Measurements from ENCODE around the gene SLC4A5. TPM values are rescaled to one million over a fixed set of nuclear protein-coding genes. Genes with fewer than 3 reads are reported as not detected.

Gene SLC4A5
- total RNA-seq, 1 donor from 2014 or later = 2.3 TPM

DNA sequence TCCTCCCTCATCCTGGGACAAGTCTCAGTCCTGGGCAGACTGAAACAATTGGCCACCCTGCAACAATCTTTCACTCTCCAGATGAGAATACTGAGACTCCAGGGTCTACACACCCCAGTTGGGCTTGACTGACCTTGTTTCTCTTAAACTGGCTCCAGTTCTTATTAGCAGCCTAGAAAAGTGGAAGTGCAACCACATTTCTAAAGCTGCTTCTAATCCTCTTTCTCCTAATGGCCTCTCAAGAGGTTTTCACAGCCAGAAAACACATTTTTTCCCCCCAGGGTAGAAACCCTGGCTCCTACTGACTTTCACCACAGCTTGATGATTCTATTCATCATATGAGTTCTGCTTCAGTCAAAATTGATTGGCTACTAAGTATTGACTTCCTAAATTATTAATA is 45.8 kb downstream of the SLC4A5 start:
- intact Hi-C loops (cut with micrococcal nuclease) = no loop called here
- TF ChIP-seq, protein P1, sequence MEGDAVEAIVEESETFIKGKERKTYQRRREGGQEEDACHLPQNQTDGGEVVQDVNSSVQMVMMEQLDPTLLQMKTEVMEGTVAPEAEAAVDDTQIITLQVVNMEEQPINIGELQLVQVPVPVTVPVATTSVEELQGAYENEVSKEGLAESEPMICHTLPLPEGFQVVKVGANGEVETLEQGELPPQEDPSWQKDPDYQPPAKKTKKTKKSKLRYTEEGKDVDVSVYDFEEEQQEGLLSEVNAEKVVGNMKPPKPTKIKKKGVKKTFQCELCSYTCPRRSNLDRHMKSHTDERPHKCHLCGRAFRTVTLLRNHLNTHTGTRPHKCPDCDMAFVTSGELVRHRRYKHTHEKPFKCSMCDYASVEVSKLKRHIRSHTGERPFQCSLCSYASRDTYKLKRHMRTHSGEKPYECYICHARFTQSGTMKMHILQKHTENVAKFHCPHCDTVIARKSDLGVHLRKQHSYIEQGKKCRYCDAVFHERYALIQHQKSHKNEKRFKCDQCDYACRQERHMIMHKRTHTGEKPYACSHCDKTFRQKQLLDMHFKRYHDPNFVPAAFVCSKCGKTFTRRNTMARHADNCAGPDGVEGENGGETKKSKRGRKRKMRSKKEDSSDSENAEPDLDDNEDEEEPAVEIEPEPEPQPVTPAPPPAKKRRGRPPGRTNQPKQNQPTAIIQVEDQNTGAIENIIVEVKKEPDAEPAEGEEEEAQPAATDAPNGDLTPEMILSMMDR (IDR thresholded peaks at IDR 0.05; ENCODE audit: borderline replicate concordance) = no peak
- peaks cover 9% of the 10 kb centered on the region for H3K9me3 ChIP-seq (replicated peaks)

DNA sequence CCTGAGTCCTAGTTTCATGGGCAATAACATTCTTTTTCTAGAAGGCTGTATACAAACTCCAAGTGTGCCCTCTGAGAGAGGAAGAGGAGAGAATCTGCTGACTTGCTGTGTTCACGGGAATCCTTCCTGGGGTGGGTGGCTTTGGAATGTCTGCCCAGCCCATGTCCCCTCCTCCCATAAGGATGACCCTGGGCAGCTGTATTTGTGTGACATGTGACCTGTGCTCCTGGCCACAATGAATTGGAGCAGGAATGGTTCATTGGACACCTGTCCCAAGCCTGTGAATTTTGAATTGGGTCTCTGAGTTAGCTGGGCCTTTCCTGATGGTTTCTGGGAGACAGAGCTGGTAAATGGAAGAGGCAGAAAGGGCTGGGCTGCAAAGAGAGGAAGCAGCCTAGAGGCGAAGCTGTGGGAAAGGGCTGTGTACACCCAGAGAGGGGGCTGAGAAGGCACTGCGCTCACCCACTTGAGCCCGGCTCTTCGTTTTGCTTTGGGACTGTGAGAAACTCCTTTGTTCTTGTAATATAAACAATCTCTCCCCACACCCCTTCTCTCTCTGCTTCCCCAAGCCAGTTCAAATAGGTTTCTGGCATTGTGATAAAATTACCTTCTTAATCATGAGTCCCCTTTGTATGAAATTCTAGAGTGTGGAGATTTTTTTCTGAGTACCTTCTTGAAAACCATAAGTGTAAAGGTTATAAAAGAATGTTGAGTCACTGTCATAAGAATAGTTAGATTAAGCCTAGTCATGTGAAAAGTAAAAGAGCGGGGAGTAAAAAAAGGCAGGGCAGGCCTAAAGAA is 49.8 kb downstream of the SLC4A5 start:
- DNase-seq = no peak
- peaks cover 7% of the 10 kb centered on the region for H3K36me3 ChIP-seq
- H3K27me3 ChIP-seq (ENCODE audit: low read depth) = no peaks in the 10 kb centered on the region
- TF ChIP-seq, protein P1 (IDR thresholded peaks at IDR 0.05; ENCODE audit: borderline replicate concordance) = no peak
- intact Hi-C loops (cut with micrococcal nuclease) = no loop called here
- H3K9me3 ChIP-seq (replicated peaks) = peaks cover 6% of the 10 kb centered on the region
- H3K4me1 ChIP-seq = peaks cover 18% of the 10 kb centered on the region
- no peak overlapping the region for H3K4me3 ChIP-seq
- H3K27ac ChIP-seq (replicated peaks) = peak overlapping the region; percentile 16

More for the DNA sequence above, 45.8 kb downstream of the SLC4A5 start:
- DNase-seq = no peak
- H3K36me3 ChIP-seq = peaks cover 11% of the 10 kb centered on the region
- H3K4me1 ChIP-seq = peaks cover 9% of the 10 kb centered on the region
- no peak overlapping the region for H3K4me3 ChIP-seq
- H3K27me3 ChIP-seq (ENCODE audit: low read depth) = no peaks in the 10 kb centered on the region
- no peak overlapping the region for H3K27ac ChIP-seq (replicated peaks)

DNA sequence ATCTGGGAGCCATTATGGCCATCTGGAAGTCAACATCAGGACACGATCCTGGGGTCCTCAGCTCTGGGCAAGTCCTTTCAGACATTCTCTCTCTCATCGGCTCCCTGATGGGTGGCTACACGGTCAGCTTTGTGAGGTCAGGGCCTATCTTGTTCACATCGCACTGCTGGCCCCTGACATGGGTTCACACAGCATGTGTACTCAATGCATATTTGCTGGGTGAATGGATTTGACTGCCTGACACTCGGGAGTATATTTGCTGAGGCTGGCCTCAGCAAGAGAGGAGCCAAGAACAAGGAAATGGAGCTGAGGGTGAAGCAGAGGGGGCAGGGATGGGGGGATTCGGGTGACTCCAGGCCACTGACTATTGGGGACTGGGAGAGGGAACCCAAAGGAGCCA is 50.5 kb downstream of the SLC4A5 start:
- DNase-seq = no peak
- Histone ChIP-seq H3K27me3 (ENCODE audit: low read depth) (no peaks in the 10 kb centered on the region), H3K4me1 (peaks cover 18% of the 10 kb centered on the region), H3K27ac (replicated peaks) (no peak overlapping the region), H3K4me3 (no peak overlapping the region), H3K9me3 (replicated peaks) (peaks cover under 1% of the 10 kb centered on the region), H3K36me3 (peaks cover 3% of the 10 kb centered on the region)
- intact Hi-C loops (cut with micrococcal nuclease) = no loop called here
- TF ChIP-seq, protein P1 (IDR thresholded peaks at IDR 0.05; ENCODE audit: borderline replicate concordance) = no peak

DNA sequence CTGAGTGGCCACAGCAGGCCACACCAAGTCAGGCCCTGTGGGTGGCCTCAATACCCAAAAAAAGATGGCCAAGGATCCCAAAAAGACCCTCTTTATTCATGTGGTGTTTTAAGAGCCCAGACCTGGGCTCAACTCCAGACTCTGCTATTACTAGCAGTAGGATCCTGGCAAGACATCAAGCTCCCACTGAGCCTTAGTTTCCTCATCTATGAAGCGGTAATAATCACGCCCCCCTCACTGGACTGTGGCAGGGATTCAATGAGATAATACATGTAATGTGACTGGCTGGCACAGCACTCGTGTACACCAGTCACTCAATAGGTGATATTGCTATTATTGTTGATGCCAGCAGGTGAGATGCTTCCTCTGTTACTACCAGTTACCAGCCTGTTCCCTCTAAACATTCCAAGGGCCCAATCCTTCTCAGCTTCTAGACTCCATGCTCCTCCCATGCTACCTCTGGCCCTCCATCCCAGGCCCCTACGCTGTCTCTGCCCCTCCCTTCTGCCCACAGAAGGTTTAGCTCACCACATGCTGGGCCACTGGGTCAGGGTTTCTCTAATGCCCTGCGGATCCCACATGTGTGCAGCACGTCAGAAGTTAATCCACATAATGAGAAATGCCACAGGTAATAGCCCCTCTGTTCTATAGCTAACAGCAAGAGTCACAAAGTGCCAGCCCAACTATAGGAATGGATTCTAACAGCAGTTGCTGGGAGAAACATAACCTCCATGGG is 51.2 kb downstream of the SLC4A5 start:
- Histone ChIP-seq H3K36me3 (peaks cover 3% of the 10 kb centered on the region), H3K9me3 (replicated peaks) (no peaks in the 10 kb centered on the region), H3K4me1 (peaks cover 18% of the 10 kb centered on the region), H3K27me3 (ENCODE audit: low read depth) (no peaks in the 10 kb centered on the region), H3K4me3 (no peak overlapping the region), H3K27ac (replicated peaks) (no peak overlapping the region)
- intact Hi-C loops (cut with micrococcal nuclease) = no loop called here
- no peak for DNase-seq
- TF ChIP-seq, protein P1 (IDR thresholded peaks at IDR 0.05; ENCODE audit: borderline replicate concordance) = no peak

DNA sequence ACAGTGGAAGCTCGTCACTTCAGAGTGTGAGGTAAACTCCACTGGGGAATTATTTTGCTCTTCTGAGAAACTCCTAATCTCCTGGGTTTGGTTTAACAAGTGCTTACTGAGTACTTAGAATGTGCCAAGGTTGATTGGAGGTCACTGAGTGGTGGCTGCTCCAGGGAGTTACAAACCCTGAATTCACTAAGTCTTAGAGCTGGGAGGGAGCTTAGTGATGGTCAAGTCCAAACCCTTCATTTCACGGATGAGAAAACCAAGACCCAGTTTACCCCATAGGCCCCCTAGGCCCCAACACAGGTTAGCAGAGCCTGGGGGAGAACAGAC is 52.0 kb downstream of the SLC4A5 start:
- DNase-seq = no peak
- H3K4me3 ChIP-seq = no peak overlapping the region
- intact Hi-C loops (cut with micrococcal nuclease) = no loop called here
- H3K36me3 ChIP-seq = peaks cover 3% of the 10 kb centered on the region
- H3K27me3 ChIP-seq (ENCODE audit: low read depth) = no peaks in the 10 kb centered on the region
- TF ChIP-seq, protein P1 (IDR thresholded peaks at IDR 0.05; ENCODE audit: borderline replicate concordance) = no peak
- H3K9me3 ChIP-seq (replicated peaks) = no peaks in the 10 kb centered on the region
- peaks cover 18% of the 10 kb centered on the region for H3K4me1 ChIP-seq
- H3K27ac ChIP-seq (replicated peaks) = no peak overlapping the region
